ENCODE data around the gene CD46. TPM values are rescaled to one million over a fixed set of nuclear protein-coding genes. Genes with fewer than 3 reads are reported as not detected.
"Not testable (repeated sequence)": the region's sequence is repeated elsewhere in the genome, so short reads cannot be mapped to it uniquely, and the experiment has no call there.

CD46 gene
- total and polyA plus RNA-seq, 5 donors, result 56.3 to 94.2 (median 84.3) TPM

DNA sequence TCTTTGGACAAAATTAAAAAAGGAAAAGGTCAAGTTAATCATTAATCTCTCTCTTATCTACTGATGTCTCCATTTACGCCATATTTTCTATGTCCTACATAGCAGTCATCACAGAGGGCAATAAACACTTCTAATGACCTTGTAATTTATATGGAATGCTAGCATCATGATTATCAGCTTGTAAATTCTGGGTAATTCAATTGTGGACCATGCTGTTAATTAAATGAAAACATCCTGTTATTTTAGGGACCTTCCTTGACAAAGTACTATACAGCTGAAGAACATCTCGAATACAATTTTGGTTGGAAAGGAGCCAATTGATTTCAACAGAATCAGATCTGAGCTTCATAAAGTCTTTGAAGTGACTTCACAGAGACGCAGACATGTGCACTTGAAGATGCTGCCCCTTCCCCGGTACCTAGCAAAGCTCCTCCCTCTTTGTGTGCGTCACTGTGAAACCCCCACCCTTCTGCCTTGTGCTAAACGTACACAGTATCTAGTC is 13.6 kb upstream of the CD46 start:
- 35% methylated on average over 6 of the region's 6 CpGs for WGBS
- H3K4me3 ChIP-seq (ENCODE audit: low read length); intact Hi-C loops (cut with DNase I); H3K27me3 ChIP-seq (ENCODE audit: control insufficient read depth, insufficient read depth); ATAC-seq; H3K4me1 ChIP-seq (ENCODE audit: control insufficient read depth, insufficient read depth, low read length); DNase-seq; H3K9me3 ChIP-seq (ENCODE audit: control insufficient read depth, low read length); H3K27ac ChIP-seq (ENCODE audit: low read length): not testable (repeated sequence)

DNA sequence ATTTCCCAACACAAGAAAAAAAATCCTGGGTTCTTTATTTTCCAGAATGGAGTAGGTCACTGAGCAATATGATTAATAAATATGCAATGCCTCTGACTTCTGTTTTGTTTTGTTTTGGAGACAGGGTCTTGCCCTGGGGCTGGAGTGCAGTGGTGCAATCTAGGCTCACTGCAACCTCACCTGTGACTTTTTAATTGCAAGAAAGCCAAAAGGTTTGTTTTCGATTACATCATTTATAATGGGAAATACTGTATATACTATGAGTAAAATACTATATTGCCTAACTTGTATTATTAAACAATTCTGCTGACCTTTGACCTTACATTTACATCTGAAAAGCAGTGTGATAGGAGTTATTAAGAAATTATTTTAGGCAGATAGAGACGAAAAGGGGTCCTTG is 11.6 kb upstream of the CD46 start:
- no peak overlapping the region for H3K27ac ChIP-seq (ENCODE audit: low read length)
- H3K9me3 ChIP-seq (ENCODE audit: control insufficient read depth, low read length), result no peaks in the 10 kb centered on the region
- DNase-seq (no peak), ATAC-seq (no peak)
- no peaks in the 10 kb centered on the region for H3K27me3 ChIP-seq (ENCODE audit: control insufficient read depth, insufficient read depth)
- intact Hi-C loops (cut with DNase I), result no loop called here
- WGBS, result 87% methylated on average over 2 of the region's 2 CpGs
- H3K4me1 ChIP-seq (ENCODE audit: control insufficient read depth, insufficient read depth, low read length), result no peaks in the 10 kb centered on the region
- H3K4me3 ChIP-seq (ENCODE audit: low read length), result no peak overlapping the region

DNA sequence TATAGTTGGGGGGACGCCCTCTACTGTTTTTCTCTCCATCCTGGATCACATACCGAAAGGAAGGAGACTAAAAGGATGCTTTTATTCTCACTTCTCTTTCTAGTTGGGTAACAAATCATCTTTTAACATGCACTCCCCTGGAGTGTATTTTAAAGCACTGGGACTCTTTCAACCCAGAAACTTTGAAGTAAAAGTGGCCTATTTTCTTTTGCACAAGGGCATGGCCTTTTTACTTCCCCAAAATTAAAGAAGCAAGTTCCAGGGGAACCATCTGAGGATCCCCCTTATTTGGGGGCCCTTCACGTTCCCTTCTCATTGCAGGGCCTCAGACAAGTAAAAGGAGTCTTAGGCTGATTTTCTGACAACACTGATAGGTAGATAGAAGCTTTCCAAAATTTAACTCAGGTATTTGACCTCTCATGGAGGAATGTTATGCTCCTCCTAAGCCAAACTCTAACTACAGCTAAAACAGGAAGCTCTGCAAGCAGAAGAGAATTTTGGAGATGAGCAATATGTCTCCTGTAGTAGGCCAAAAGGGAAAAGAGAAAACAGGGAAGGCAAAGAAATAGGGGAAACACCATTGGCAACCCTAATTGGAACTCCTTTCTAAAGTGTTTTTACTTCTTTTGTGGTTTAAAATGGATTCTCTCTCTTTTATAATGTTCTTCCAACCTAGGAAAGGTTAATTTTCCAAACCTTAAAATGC is 8.9 kb upstream of the CD46 start:
- 87% methylated on average over 3 of the region's 3 CpGs for WGBS
- ATAC-seq, result no peak
- Histone ChIP-seq H3K27ac (ENCODE audit: low read length) (no peak overlapping the region), H3K4me1 (ENCODE audit: control insufficient read depth, insufficient read depth, low read length) (no peaks in the 10 kb centered on the region), H3K27me3 (ENCODE audit: control insufficient read depth, insufficient read depth) (no peaks in the 10 kb centered on the region), H3K4me3 (ENCODE audit: low read length) (no peak overlapping the region), H3K9me3 (ENCODE audit: control insufficient read depth, low read length) (no peaks in the 10 kb centered on the region)
- intact Hi-C loops (cut with DNase I), result no loop called here
- DNase-seq, result no peak

DNA sequence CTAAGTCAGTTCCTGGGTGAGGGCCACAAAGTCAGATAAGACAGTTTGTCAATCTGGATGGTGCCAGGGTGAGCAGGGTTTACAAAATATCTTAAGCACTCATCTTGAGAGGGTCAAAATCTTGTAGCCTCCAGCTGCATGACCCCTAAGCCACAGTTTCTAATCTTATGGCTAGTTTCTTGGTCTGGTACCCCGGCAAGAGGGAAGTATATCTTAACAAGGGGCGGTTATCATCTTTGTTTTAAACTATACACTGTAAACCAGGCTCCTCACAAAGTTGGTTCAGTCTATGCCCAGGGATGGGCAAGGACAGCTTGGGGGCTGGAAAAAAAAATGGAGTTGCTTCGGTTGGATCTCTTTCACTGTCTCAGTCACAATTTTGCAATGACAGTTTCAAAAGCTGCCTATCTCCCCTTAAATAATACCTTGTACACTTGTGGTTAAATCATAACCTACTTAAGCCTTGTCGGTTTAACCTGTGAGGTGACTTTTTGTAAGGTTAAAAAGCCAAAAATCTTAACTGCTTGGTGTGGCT is 7.8 kb upstream of the CD46 start:
- Histone ChIP-seq H3K27ac (ENCODE audit: low read length) (no peak overlapping the region), H3K4me1 (ENCODE audit: control insufficient read depth, insufficient read depth, low read length) (no peaks in the 10 kb centered on the region), H3K4me3 (ENCODE audit: low read length) (no peak overlapping the region), H3K27me3 (ENCODE audit: control insufficient read depth, insufficient read depth) (no peaks in the 10 kb centered on the region), H3K9me3 (ENCODE audit: control insufficient read depth, low read length) (no peaks in the 10 kb centered on the region)
- intact Hi-C loops (cut with DNase I), result no loop called here
- no peak for ATAC-seq
- WGBS, result 91% methylated on average over 4 of the region's 4 CpGs
- no peak for DNase-seq

DNA sequence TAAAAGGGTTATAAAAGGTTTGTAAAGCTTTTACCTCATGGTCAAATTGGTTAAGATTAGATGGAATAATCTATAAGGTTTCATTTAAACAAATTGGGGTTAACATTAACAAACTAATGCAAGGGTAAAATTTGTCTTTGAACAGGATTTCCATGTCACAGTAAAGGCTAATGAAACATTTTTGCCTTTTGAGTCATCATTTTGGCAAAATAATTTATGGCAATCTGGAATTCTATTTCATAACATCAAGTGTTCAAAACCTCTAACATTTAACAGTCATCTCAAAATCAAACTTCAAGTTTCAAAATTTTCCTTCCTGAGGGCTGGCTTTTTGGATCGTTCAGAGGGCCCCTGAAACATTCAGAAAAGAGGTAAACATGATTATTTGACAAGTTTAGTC is 6.6 kb upstream of the CD46 start:
- no peak for ATAC-seq
- Histone ChIP-seq H3K27ac (ENCODE audit: low read length) (no peak overlapping the region), H3K9me3 (ENCODE audit: control insufficient read depth, low read length) (no peaks in the 10 kb centered on the region), H3K4me1 (ENCODE audit: control insufficient read depth, insufficient read depth, low read length) (no peaks in the 10 kb centered on the region), H3K27me3 (ENCODE audit: control insufficient read depth, insufficient read depth) (no peaks in the 10 kb centered on the region), H3K4me3 (ENCODE audit: low read length) (no peak overlapping the region)
- 51% methylated on average over 1 of the region's 1 CpG for WGBS
- intact Hi-C loops (cut with DNase I), result no loop called here
- no peak for DNase-seq

DNA sequence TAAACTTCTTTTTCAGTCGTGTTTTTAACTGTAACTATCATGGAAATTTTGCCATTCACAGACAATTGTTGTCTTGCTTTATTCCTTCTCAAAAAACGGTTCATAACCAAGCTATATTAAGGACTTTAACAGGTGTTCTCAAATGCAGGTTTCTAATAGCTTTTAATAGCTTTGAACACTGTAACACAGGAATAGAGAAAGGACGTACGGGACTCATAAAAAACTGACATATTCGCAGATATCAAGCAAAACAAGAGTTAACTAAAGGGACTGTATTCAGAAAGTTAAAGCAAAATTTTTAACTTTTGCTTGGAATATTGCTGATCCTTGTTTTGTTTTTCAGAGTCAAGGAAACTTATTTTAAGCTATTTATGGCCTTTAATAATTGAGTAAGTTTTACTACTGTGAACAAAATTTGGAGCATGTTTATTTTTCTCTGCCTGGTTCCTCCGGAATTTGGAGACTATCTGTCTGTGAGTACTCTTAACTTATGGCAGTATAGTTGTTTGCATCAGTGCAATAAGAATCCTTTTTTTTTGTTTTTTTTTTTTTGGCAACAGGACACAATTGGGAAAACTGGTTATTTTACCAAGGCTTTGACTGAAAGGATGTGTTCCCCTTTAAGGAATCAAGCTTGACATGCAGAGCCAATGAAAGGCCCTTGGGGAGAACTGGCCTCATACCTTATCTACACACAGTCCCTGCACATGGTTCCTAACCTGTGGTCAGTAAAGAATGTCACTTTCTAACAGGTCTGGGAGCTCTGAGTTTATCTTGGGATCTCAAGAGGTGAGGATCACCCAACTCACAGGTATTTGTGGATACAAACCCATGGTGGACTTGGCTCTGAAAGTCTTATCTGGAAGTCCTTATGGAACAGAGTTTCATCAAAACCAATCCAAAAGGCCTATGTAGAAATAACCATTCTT is 5.8 kb upstream of the CD46 start:
- H3K27me3 ChIP-seq (ENCODE audit: control insufficient read depth, insufficient read depth), result no peaks in the 10 kb centered on the region
- H3K9me3 ChIP-seq (ENCODE audit: control insufficient read depth, low read length), result no peaks in the 10 kb centered on the region
- no peaks in the 10 kb centered on the region for H3K4me1 ChIP-seq (ENCODE audit: control insufficient read depth, insufficient read depth, low read length)
- DNase-seq (no peak), ATAC-seq (no peak)
- intact Hi-C loops (cut with DNase I), result no loop called here
- no peak overlapping the region for H3K4me3 ChIP-seq (ENCODE audit: low read length)
- 83% methylated on average over 6 of the region's 6 CpGs for WGBS
- no peak overlapping the region for H3K27ac ChIP-seq (ENCODE audit: low read length)

DNA sequence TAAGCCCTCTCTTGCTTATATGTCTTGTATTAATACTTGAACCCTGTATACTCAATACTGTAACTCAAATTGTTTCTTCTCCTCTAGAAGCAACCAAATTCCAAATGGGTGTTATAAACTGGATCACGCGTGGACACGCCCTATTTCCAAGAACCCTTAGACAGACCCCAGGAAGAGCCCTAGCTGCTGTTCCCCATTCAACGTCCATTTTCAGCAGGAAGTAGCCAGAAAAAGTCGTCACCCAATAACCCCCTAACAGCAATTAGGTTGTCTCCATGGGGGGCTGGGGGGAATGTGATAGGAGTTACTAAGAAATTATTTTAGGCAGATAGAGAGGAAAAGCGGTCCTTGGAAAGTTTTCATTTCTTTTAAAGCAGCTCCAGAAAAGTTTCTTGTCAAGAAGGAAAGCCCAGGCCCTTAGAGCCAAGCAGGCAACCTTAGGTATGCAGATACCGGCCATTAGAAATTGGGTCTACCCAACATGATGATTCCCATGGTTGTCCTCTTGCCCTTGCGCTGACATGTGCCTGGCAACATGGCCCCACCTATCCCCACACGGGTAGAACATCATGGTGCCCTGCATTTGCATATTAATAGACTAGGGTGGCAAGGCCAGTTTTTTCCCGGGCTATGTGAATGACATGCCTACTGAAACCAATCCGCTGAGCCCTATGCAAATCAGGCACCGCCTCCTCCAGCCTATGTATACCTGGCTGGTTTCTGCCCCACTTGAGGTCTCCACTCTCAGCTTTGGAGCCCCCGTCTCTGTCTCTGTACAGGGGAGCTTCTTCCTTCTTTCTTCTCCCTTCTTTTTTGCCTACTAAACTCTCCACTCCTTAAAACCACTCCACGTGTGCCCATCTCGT is 4.0 kb upstream of the CD46 start:
- WGBS, result 87% methylated on average over 15 of the region's 15 CpGs
- no peak for DNase-seq
- no peaks in the 10 kb centered on the region for H3K9me3 ChIP-seq (ENCODE audit: control insufficient read depth, low read length)
- H3K27me3 ChIP-seq (ENCODE audit: control insufficient read depth, insufficient read depth), result no peaks in the 10 kb centered on the region
- no peak overlapping the region for H3K4me3 ChIP-seq (ENCODE audit: low read length)
- peak overlapping the region; percentile 21 for H3K27ac ChIP-seq (ENCODE audit: low read length)
- no peaks in the 10 kb centered on the region for H3K4me1 ChIP-seq (ENCODE audit: control insufficient read depth, insufficient read depth, low read length)
- no peak for ATAC-seq
- intact Hi-C loops (cut with DNase I), result no loop called here

DNA sequence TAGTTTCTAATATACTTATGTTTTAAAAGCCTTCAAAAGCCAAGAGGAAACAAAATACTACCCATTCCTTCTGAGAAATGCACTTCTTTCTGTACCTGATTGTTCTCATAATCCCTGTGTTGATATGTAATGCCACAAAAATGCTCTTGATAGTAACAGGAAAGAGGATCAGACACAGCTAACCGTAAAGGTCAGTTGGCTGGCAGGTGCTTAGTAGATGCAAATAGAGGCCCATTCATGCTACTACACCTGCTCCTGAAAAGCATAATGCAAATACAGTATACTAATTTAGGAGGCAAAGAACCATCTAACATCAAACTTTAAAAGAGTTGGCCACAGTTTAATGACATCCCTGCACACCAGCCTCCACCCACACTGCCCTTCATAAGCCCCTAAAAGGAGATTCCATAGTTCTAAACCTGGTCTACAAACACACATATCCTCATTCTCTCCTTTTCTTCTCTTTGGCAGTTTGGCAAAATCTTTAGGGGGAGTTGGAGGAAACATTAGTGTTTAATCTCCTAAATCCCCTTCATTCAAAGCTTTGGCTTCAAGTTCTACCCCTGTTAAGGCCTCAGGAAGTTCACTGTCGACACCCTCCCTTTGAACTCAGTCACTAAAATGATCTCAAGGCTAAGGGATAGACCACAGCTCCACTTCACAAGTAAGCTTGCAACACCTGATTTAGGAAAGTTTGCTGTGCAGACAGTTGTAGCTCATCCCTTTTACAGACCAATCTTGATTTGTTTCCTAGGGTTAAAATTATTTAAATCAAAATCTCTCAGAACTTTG is 2.9 kb upstream of the CD46 start:
- intact Hi-C loops (cut with DNase I), result no loop called here
- H3K4me3 ChIP-seq (ENCODE audit: low read length), result no peak overlapping the region
- DNase-seq (no peak), ATAC-seq (no peak)
- no peak overlapping the region for H3K27ac ChIP-seq (ENCODE audit: low read length)
- H3K27me3 ChIP-seq (ENCODE audit: control insufficient read depth, insufficient read depth), result no peaks in the 10 kb centered on the region
- H3K9me3 ChIP-seq (ENCODE audit: control insufficient read depth, low read length), result no peaks in the 10 kb centered on the region
- WGBS, result 52% methylated on average over 2 of the region's 2 CpGs
- H3K4me1 ChIP-seq (ENCODE audit: control insufficient read depth, insufficient read depth, low read length), result no peaks in the 10 kb centered on the region

DNA sequence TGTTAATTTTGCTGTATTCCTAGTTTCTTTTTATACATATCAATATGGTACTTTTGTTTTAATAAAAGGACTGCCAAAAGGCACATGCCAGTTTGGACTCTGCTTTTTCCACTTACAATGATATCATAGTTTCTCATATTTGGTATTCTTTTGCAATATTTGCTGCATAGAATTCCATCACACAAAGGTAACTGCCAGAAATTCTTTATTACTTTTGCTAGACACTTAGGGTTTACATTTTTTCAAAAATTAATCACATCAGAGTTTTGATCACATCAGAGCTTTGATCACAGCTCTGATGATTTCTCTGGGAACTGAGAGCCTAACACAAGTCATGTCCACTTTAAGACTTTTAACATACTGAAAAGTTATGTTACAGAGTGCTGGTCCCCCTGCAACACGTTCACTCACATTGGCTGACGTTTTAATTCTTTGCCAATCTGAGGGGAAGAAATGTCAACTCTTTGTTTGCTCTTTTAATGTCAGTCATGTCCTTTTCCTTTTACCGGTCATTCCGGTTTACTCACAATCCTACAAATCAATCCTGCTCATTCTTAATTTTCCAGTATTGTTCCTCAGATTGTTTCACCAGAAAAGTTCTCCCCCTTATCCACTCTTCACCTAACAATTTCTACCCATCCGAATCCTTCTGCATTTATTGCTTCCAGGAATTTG is 1.1 kb upstream of the CD46 start:
- WGBS, result 47% methylated on average over 5 of the region's 5 CpGs
- DNase-seq, result no peak
- intact Hi-C loops (cut with DNase I), result no loop called here
- ATAC-seq, result no peak
- peak overlapping the region; percentile 50 for H3K4me3 ChIP-seq (ENCODE audit: low read length)
- peak overlapping the region; percentile 87 for H3K27ac ChIP-seq (ENCODE audit: low read length)
- H3K4me1 ChIP-seq (ENCODE audit: control insufficient read depth, insufficient read depth, low read length), result no peaks in the 10 kb centered on the region
- H3K27me3 ChIP-seq (ENCODE audit: control insufficient read depth, insufficient read depth), result no peaks in the 10 kb centered on the region
- H3K9me3 ChIP-seq (ENCODE audit: control insufficient read depth, low read length), result no peaks in the 10 kb centered on the region

DNA sequence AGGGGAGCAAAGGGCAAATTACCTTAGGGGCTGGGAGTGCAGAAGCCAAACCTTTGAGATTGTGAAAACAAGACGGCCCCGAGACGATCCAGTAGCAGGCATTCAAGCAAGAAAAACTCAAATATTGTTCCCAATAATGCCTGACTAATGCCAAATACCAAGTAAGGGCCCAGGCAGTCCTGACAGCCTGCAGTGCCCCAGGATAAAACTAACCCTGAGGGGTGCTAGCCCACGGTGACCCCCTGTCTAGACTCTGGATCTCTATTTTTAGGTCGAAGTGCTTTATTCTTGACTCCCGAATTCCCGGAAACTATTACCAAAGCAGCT is 428 bp upstream of the CD46 start:
- ATAC-seq; H3K4me1 ChIP-seq (ENCODE audit: control insufficient read depth, insufficient read depth, low read length); DNase-seq; H3K27me3 ChIP-seq (ENCODE audit: control insufficient read depth, insufficient read depth); intact Hi-C loops (cut with DNase I); H3K9me3 ChIP-seq (ENCODE audit: control insufficient read depth, low read length): not testable (repeated sequence)
- WGBS, result 7% methylated on average over 7 of the region's 7 CpGs
- H3K27ac ChIP-seq (ENCODE audit: low read length), result peak overlapping the region; percentile 87
- H3K4me3 ChIP-seq (ENCODE audit: low read length), result peak overlapping the region; percentile 50
